Astrocyte (in vitro differentiated cells and primary cell): ENCODE data around the gene CDH13.

ENCODE experiments used
- EZH2 ChIP-seq: IDR thresholded peaks from 2 replicates; pipeline ENCODE4 v1.6.1; 2012; ENCODE audit warnings: mild to moderate bottlenecking, low read length, inconsistent platforms; ENCODE audit not compliant: insufficient read depth
- TF ChIP-seq, protein P1 (sequence below): IDR thresholded peaks from 2 replicates; pipeline ENCODE4 v1.5.1; 2011; ENCODE audit warnings: low read depth, mild to moderate bottlenecking, inconsistent platforms, low read length, moderate library complexity; ENCODE audit not compliant: insufficient read depth

DNA sequence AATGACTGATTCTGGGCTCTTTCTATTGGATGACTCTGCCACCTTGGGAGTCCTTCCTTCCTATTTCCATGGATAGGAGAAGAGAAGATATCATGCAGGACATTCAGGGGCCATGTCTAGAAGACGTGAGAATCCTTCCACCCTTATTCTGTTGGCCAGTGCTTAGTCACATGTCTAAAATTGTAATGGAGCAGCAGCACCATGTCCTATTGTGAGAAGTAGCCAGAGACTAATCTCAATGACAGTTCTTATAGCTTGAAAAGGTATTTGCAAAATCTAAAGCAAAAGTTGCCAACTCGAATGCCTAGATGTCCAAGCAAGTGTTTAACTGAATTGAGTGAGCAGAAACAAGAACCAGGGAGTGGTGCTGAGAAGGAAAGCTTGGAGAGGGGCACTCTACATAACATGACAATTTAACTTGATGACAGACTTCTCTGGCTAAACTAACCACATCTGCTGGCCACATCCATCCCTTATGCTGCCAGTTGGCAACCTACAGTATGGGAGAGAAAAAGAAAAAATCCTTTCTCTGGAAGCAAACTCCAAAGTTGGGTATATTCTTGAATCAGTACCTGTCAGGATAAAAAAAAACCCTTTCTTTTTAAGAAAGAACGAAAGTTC, 225.7 kb downstream of the CDH13 start:
- no peak for TF ChIP-seq EZH2
- TF ChIP-seq, protein P1, sequence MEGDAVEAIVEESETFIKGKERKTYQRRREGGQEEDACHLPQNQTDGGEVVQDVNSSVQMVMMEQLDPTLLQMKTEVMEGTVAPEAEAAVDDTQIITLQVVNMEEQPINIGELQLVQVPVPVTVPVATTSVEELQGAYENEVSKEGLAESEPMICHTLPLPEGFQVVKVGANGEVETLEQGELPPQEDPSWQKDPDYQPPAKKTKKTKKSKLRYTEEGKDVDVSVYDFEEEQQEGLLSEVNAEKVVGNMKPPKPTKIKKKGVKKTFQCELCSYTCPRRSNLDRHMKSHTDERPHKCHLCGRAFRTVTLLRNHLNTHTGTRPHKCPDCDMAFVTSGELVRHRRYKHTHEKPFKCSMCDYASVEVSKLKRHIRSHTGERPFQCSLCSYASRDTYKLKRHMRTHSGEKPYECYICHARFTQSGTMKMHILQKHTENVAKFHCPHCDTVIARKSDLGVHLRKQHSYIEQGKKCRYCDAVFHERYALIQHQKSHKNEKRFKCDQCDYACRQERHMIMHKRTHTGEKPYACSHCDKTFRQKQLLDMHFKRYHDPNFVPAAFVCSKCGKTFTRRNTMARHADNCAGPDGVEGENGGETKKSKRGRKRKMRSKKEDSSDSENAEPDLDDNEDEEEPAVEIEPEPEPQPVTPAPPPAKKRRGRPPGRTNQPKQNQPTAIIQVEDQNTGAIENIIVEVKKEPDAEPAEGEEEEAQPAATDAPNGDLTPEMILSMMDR, result no peak
